ENCODE measurements around the gene AANAT.

The AANAT gene

DNA sequence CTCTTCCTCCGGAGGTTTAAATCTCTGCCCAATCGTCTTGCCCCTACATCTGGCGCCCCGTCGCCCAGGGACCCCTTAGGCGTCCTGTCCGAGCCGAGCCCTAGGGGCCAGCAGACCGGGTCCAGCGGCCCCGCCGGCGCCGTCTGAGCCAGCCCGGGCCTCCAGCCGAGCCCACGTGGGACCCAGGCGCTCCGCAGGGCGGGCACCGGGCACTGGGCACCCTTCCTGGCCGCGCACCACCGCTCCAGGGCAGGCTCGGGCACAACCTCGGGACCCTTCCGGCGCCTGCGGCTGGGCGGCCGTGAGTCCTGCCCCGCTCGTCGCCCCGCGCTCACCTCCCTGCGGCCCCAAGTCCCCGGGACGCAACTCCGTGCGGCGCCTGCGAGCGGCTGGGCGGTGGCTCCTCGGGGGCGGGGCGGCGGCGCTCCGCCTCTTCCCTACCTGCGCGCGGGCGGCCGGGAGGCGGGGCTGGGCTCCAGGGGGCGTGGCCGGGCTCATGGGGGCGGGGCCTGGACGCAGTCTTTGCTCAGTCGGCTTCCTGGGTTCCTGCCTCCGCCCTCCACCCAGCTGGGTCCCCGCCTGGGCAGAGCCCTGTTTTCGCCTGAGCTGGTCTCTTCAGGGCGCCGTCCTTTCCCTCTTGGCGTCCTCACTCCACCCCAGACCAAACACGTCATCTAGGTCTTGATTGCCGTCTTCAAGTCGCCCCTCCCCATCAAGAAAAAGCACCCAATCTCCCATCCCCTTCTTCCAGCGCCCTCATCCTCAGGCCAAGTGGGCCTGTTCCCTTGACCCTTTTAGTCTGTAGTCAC, 33.8 kb downstream of the AANAT start, which contains the start of gene RHBDF2 (continued):
- no peak for TF ChIP-seq ZNF24 (tag by site-specific recombination; IDR thresholded peaks at IDR 0.05)
- no peak for TF ChIP-seq SCRT2 (tag by site-specific recombination; IDR thresholded peaks at IDR 0.05)
- TF ChIP-seq, protein P1, sequence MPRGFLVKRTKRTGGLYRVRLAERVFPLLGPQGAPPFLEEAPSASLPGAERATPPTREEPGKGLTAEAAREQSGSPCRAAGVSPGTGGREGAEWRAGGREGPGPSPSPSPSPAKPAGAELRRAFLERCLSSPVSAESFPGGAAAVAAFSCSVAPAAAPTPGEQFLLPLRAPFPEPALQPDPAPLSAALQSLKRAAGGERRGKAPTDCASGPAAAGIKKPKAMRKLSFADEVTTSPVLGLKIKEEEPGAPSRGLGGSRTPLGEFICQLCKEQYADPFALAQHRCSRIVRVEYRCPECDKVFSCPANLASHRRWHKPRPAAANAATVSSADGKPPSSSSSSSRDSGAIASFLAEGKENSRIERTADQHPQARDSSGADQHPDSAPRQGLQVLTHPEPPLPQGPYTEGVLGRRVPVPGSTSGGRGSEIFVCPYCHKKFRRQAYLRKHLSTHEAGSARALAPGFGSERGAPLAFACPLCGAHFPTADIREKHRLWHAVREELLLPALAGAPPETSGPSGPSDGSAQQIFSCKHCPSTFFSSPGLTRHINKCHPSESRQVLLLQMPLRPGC (tag by site-specific recombination; IDR thresholded peaks at IDR 0.05): no peak
- no peak for TF ChIP-seq ZNF37A (tag by site-specific recombination; IDR thresholded peaks at IDR 0.05)
- TF ChIP-seq REST (tag by site-specific recombination; IDR thresholded peaks at IDR 0.05): no peak
- TF ChIP-seq ZNF391 (tag by site-specific recombination; IDR thresholded peaks at IDR 0.05; ENCODE audit: borderline replicate concordance, low read depth): no peak
- no peak for TF ChIP-seq ZNF843 (tag by site-specific recombination; IDR thresholded peaks at IDR 0.05)
- no peak for TF ChIP-seq ZNF140 (tag by site-specific recombination; IDR thresholded peaks at IDR 0.05)
- no peak for TF ChIP-seq ZBTB7A (tag by site-specific recombination; IDR thresholded peaks at IDR 0.05; ENCODE audit: low read depth)
- TF ChIP-seq ZNF660 (tag by site-specific recombination; IDR thresholded peaks at IDR 0.05): 0 out of 2 replicates have a peak, but pooled peaks have one; percentile 36
- TF ChIP-seq ATF2 (tag by site-specific recombination; IDR thresholded peaks at IDR 0.05; ENCODE audit: low read depth): no peak
- no peak for TF ChIP-seq ZNF510 (tag by site-specific recombination; IDR thresholded peaks at IDR 0.05; ENCODE audit: insufficient replicate concordance)
- no peak for TF ChIP-seq ZNF654 (tag by site-specific recombination; IDR thresholded peaks at IDR 0.05; ENCODE audit: low read depth)
- TF ChIP-seq ZNF366 (tag by site-specific recombination; conservative IDR thresholded peaks at IDR 0.05): no peak
- 0 out of 2 replicates have a peak, but pooled peaks have one; percentile 51 for TF ChIP-seq ZNF184 (tag by site-specific recombination; IDR thresholded peaks at IDR 0.05)
- no peak for TF ChIP-seq ZNF792 (tag by site-specific recombination; IDR thresholded peaks at IDR 0.05)
- TF ChIP-seq ZNF571 (tag by site-specific recombination; IDR thresholded peaks at IDR 0.05): no peak
- no peak for TF ChIP-seq ZNF610 (tag by site-specific recombination; IDR thresholded peaks at IDR 0.05; ENCODE audit: borderline replicate concordance)
- no peak for TF ChIP-seq ZNF214 (tag by site-specific recombination; IDR thresholded peaks at IDR 0.05; ENCODE audit: borderline replicate concordance)
- no peak for TF ChIP-seq ZNF449 (tag by site-specific recombination; IDR thresholded peaks at IDR 0.05)
- TF ChIP-seq SCRT1 (tag by site-specific recombination; IDR thresholded peaks at IDR 0.05; ENCODE audit: borderline replicate concordance): no peak
- TF ChIP-seq ZBTB26 (tag by site-specific recombination; optimal IDR thresholded peaks at IDR 0.05): peak; percentile 42
- no peak for TF ChIP-seq ZNF341 (tag by site-specific recombination; IDR thresholded peaks at IDR 0.05; ENCODE audit: low read depth)
- no peak for TF ChIP-seq ZFP41 (tag by site-specific recombination; IDR thresholded peaks at IDR 0.05; ENCODE audit: borderline replicate concordance)
- peak; percentile 76 for TF ChIP-seq ZIC2 (tag by site-specific recombination; IDR thresholded peaks at IDR 0.05)
- TF ChIP-seq ZNF169 (tag by site-specific recombination; IDR thresholded peaks at IDR 0.05): no peak
- no peak for TF ChIP-seq ZNF747 (tag by site-specific recombination; IDR thresholded peaks at IDR 0.05)
- TF ChIP-seq ZNF549 (tag by site-specific recombination; IDR thresholded peaks at IDR 0.05): no peak
- peak; percentile 46; the same call in 1 of the 2 replicates for TF ChIP-seq ZNF629 (tag by site-specific recombination; IDR thresholded peaks at IDR 0.05)

Measured in HEK293 (cell line).